Measurements from ENCODE around the gene C3orf18.
A peak's percentile ranks its signal among the peaks of the same experiment; 100 is the strongest.

Gene C3orf18

DNA sequence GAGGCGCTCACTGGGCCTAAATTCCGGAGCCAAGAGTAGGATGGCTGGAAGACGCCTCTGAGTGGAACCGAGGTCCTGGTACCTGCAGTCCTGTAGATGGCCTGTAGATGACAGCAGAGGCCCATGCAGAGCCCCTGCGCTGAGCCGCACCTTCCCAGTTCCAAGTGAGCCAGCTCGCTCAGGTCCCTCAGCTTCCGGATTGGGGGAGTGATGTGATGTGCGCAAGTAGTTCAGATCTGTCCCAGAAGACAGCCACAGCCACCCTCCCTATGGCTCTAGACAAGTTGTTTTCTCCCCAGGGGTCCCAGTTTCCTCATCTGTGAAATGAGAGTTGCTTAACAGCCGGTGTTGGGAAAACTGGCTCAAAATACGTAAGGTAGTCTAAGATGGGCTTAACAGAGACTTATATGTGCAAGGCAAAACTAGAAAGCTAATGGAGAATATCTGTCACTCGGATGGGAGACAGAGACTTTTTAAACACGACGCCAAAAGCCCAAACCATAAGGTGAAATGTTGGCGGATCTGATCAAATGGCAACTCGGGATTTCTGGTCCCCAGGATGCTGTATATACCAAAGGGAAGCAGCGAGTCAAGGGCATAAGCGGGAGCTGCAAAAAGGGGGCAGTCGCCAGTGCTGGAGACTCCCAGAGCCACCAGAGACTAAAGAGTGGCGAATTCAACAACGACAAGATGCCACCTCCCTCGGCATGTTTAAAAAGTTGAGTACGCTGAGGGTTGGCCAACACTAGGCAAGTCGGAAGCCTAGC, 48.6 kb upstream of the C3orf18 start (continued):
- TF ChIP-seq ZNF132 (tag by site-specific recombination; IDR thresholded peaks at IDR 0.05; ENCODE audit: borderline replicate concordance) (no peak), ZBTB17 (tag by site-specific recombination; IDR thresholded peaks at IDR 0.05) (0 out of 2 replicates have a peak, but pooled peaks have one; percentile 16), ZNF24 (tag by site-specific recombination; IDR thresholded peaks at IDR 0.05) (no peak), SP3 (tag by site-specific recombination; IDR thresholded peaks at IDR 0.05) (no peak), OVOL3 (tag by site-specific recombination; IDR thresholded peaks at IDR 0.05) (no peak), ZNF549 (tag by site-specific recombination; IDR thresholded peaks at IDR 0.05) (no peak), ZNF324 (tag by site-specific recombination; IDR thresholded peaks at IDR 0.05) (no peak), ZNF214 (tag by site-specific recombination; IDR thresholded peaks at IDR 0.05; ENCODE audit: borderline replicate concordance) (no peak), EGR2 (tag by site-specific recombination; IDR thresholded peaks at IDR 0.05; ENCODE audit: low read depth) (no peak), ZNF776 (tag by site-specific recombination; IDR thresholded peaks at IDR 0.05; ENCODE audit: borderline replicate concordance) (no peak), ZNF37A (tag by site-specific recombination; IDR thresholded peaks at IDR 0.05) (no peak), ZNF560 (tag by site-specific recombination; IDR thresholded peaks at IDR 0.05; ENCODE audit: borderline replicate concordance) (no peak), ZEB2 (tag by site-specific recombination; IDR thresholded peaks at IDR 0.05) (no peak), ZNF510 (tag by site-specific recombination; IDR thresholded peaks at IDR 0.05; ENCODE audit: insufficient replicate concordance) (no peak), ZFHX2 (tag by site-specific recombination; conservative IDR thresholded peaks at IDR 0.05) (no peak), ZNF133 (tag by site-specific recombination; IDR thresholded peaks at IDR 0.05) (no peak), ZNF19 (tag by site-specific recombination; IDR thresholded peaks at IDR 0.05; ENCODE audit: low read depth) (no peak), OSR2 (tag by site-specific recombination; IDR thresholded peaks at IDR 0.05) (no peak), ZNF148 (tag by site-specific recombination; IDR thresholded peaks at IDR 0.05; ENCODE audit: borderline replicate concordance) (no peak), ZNF48 (tag by site-specific recombination; IDR thresholded peaks at IDR 0.05) (no peak), ZNF423 (tag by site-specific recombination; IDR thresholded peaks at IDR 0.05) (no peak), ZNF449 (tag by site-specific recombination; IDR thresholded peaks at IDR 0.05) (no peak), ZNF623 (tag by site-specific recombination; IDR thresholded peaks at IDR 0.05) (no peak), ZNF274 (IDR thresholded peaks at IDR 0.05; ENCODE audit: low read length) (no peak), ZNF274 (tag by site-specific recombination; IDR thresholded peaks at IDR 0.05; ENCODE audit: borderline replicate concordance) (no peak), ZNF223 (tag by site-specific recombination; IDR thresholded peaks at IDR 0.05) (no peak), ZNF558 (tag by site-specific recombination; IDR thresholded peaks at IDR 0.05) (no peak), ZBTB48 (tag by site-specific recombination; IDR thresholded peaks at IDR 0.05) (peak; percentile 28; the same call in 1 of the 2 replicates), KLF16 (tag by site-specific recombination; IDR thresholded peaks at IDR 0.05) (no peak), ZNF677 (tag by site-specific recombination; IDR thresholded peaks at IDR 0.05) (no peak), ZNF548 (tag by site-specific recombination; IDR thresholded peaks at IDR 0.05) (no peak), MEIS1 (CRISPR knock-in tag; IDR thresholded peaks at IDR 0.05; ENCODE audit: borderline replicate concordance) (no peak), ZNF169 (tag by site-specific recombination; IDR thresholded peaks at IDR 0.05) (no peak)
- TF ChIP-seq, protein P1, sequence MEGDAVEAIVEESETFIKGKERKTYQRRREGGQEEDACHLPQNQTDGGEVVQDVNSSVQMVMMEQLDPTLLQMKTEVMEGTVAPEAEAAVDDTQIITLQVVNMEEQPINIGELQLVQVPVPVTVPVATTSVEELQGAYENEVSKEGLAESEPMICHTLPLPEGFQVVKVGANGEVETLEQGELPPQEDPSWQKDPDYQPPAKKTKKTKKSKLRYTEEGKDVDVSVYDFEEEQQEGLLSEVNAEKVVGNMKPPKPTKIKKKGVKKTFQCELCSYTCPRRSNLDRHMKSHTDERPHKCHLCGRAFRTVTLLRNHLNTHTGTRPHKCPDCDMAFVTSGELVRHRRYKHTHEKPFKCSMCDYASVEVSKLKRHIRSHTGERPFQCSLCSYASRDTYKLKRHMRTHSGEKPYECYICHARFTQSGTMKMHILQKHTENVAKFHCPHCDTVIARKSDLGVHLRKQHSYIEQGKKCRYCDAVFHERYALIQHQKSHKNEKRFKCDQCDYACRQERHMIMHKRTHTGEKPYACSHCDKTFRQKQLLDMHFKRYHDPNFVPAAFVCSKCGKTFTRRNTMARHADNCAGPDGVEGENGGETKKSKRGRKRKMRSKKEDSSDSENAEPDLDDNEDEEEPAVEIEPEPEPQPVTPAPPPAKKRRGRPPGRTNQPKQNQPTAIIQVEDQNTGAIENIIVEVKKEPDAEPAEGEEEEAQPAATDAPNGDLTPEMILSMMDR (tag by site-specific recombination; IDR thresholded peaks at IDR 0.05) = peak; percentile 85
- TF ChIP-seq, protein P2, sequence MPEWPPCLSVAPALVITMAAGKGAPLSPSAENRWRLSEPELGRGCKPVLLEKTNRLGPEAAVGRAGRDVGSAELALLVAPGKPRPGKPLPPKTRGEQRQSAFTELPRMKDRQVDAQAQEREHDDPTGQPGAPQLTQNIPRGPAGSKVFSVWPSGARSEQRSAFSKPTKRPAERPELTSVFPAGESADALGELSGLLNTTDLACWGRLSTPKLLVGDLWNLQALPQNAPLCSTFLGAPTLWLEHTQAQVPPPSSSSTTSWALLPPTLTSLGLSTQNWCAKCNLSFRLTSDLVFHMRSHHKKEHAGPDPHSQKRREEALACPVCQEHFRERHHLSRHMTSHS (tag by site-specific recombination; IDR thresholded peaks at IDR 0.05) = no peak

All from HEK293 (cell line).